ENCODE results near the gene PRSS36.
"Not testable (repeated sequence)": the region's sequence is repeated elsewhere in the genome, so short reads cannot be mapped to it uniquely, and the experiment has no call there.

Gene PRSS36

GRCh38 chr16:31141489-31142108 is 8.3 kb downstream of the PRSS36 start:
- no peak for DNase-seq (ENCODE audit: low spot score)

DNA sequence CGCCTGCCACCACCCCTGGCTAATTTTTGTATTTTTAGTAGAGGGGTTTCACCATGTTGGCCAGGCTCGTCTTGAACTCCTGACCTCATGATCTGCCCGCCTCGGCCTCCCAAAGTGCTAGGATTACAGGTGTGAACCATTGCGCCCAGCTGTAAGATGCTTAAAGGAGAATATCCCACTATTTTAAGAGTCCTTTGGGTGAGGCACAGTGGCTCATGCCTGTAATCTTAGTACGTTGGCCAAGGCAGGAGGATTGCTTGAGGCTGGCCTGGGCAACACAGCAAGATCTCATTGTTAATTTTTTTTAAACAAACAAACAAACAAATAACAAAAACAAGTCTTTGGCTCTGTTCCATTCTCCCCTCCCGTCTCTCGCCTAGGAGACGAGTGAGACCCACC is 8.8 kb downstream of the PRSS36 start:
- not testable (repeated sequence) for DNase-seq (ENCODE audit: low spot score)

DNA sequence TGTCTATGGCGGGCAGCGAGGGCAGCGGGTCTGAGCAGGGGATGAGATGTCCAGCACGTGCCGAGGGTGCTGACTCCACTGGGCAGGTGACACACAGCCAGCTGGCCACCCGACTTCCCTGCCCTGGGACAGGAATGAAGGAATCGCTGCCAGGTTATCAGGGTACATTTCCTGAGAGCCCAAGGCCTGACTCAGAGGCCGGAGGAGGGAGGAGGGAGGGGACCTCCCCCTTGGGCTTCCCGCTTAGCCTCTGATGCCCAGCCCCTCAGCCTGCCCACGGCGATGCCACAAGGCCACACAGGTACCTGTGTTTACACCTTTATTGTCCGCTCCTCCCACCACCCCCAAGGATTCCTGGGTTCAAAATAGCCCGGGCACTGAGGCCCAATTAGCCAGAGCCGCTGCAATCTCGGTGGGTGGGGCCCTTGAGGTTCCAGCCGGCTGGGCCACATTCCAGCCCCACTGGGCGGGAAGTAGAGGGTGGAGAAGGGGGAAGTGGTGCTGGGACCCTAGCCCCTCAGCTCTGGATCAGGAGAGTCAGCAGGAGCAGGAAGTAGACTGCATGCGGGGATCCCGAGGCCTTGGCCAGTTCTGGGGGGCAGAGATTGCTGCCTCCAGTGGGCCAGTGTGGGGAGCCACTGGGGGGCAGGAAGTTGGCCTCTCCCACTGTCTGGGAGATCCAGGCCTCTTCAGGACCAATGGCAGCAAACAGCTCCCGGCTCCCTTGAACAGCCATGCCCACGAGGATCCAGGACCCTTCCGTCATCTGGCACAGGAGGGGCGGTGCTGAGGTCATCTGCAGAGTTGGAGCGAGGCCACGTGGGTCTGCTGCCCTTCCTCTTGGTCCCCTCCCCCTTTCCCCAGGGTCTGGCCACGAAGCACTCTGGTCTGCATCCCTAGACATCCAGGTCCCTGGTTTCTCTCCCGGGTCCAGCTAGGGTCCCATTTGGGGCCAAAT is 11.0 kb downstream of the PRSS36 start:
- DNase-seq (ENCODE audit: low spot score): peak; percentile 80

GRCh38 chr16:31136822-31137499 is 12.9 kb downstream of the PRSS36 start:
- not testable (repeated sequence) for DNase-seq (ENCODE audit: low spot score)

DNA sequence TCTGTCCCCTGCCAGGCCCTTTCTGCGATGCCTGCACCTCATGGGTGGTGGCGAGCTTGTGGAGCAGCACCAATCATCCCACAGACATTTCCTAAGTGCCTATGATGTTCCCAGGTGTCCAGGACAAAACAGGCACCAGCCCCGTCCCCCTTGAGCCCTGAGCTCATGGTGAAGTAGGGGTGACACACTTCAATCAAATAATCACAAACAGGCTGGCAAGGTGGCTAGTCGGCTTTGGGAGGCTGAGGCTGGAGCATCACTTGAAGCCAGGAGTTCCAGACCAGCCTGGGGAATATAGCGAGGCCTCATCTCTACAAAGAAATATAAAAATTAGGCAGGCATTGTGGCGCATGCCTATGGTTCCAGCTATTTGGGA is 13.6 kb downstream of the PRSS36 start:
- no peak for DNase-seq (ENCODE audit: low spot score)

GRCh38 chr16:31135535-31136286 is 14.2 kb downstream of the PRSS36 start, which contains the start of gene PRSS8:
Gene PRSS8, minus strand, starts transcription at chr16:31135727. Its CDS starts 229 bp downstream, at chr16:31135498.
- no peak for DNase-seq (ENCODE audit: low spot score)

- DNase-seq (ENCODE audit: low spot score): no peak
Measured at GRCh38 chr16:31134625-31135534, 15.0 kb downstream of the PRSS36 start.

GRCh38 chr16:31134091-31134571 is 15.7 kb downstream of the PRSS36 start:
- DNase-seq (ENCODE audit: low spot score): no peak

DNA sequence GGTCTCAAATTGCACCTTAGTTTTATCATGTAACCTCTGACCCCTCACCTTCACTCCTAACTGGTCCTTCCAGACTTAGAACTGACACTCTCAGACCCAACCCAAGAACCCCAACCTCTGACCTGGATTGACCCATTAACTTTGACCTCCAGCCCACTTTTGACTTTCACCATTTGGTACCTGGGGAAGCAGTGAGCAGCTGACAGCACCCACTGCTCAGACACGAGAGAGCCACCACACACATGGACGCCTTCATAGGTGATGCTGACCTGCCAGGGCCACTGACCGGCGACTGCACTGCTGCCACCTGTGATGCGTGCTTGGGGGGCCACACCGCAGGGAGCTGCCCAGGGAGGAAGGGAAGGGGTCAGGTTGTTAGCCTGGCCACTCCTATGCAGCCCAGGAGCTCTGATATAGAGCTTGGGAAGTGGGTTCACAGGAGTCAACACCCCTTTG is 16.8 kb downstream of the PRSS36 start:
- DNase-seq (ENCODE audit: low spot score): no peak

GRCh38 chr16:31132303-31132979 is 17.4 kb downstream of the PRSS36 start:
- DNase-seq (ENCODE audit: low spot score): no peak

DNA sequence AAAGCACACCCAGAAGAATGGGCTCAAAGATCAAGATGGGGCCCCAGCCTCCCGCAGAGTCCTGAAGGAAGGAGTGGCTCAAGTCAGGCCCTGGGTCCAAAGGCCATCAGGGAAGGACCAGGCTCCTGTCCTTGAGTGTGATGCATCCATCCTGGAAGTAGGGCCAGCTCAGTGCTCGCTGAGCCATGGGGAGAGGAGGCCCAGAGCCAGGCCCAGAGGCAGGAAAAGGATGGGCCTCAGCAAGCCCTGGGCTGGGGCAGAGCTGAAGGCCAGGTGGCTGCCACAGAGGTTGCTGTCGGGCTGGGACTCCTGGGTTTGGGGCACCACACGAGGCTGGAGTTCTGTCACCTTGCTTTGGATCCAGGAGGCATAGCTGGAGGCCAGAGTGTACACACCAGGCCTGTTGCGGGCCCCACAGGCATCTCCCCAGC is 18.0 kb downstream of the PRSS36 start:
- DNase-seq (ENCODE audit: low spot score): no peak

DNA sequence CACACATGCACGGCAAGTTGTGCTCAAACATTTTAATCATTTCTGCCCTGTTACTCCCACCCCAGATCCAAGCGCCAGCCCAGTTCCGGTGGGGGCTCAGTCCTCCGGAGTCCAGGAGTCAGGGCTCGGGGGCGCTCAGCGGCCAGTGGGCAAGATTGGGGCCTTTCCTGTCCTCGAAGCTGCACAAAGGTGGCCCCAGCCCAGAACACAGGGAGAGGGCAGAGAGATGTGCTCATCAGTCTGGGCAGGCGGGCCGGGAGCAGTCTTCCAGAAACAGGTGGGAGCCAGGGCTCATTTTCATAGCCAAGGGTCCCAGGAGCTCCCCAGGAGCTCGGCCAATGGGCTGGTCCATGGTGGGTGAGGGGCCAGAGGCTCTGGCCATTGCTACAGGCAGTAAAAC is 18.4 kb downstream of the PRSS36 start:
- DNase-seq (ENCODE audit: low spot score): no peak

DNA sequence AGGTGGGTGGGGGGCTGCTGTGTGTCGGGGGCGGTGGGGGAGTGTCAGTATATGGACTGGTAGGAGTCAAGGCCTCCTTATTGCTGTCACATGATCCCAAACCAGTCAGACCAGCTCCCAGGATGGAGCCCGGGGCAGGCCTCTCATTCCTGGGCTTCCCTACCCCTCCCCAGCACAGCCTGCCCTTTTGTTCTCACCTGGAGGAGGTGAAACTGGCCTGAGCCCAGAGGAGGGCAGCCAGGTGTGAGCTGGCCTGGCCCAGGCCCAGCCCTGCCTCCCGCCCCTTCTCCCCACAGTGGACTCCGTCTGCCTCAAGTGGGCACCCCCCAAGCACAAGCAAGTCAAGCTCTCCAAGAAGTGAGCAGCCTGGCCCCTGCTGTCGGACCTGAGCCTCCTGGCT is 19.0 kb downstream of the PRSS36 start:
- peak; percentile 35 for DNase-seq (ENCODE audit: low spot score)

DNA sequence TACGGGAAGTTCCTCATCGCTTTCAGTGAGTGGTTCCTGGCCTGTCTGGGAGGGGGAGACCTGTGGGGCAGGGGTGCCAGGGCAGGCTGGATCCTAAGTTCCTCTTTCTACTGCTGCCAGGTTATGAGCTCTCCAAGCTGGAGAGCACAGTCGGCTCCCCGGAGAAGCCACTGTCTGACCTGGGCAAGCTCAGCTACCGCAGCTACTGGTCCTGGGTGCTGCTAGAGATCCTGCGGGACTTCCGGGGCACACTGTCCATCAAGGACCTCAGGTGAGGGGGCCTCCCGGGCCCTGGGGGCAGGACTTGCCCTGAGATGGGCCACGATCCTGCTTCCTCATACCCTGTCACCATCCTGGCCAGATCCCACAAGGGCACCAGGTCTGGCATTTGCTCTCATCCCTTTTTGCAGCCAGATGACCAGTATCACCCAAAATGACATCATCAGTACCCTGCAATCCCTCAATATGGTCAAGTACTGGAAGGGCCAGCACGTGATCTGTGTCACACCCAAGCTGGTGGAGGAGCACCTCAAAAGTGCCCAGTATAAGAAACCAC is 19.5 kb downstream of the PRSS36 start:
- no peak for DNase-seq (ENCODE audit: low spot score)

DNA sequence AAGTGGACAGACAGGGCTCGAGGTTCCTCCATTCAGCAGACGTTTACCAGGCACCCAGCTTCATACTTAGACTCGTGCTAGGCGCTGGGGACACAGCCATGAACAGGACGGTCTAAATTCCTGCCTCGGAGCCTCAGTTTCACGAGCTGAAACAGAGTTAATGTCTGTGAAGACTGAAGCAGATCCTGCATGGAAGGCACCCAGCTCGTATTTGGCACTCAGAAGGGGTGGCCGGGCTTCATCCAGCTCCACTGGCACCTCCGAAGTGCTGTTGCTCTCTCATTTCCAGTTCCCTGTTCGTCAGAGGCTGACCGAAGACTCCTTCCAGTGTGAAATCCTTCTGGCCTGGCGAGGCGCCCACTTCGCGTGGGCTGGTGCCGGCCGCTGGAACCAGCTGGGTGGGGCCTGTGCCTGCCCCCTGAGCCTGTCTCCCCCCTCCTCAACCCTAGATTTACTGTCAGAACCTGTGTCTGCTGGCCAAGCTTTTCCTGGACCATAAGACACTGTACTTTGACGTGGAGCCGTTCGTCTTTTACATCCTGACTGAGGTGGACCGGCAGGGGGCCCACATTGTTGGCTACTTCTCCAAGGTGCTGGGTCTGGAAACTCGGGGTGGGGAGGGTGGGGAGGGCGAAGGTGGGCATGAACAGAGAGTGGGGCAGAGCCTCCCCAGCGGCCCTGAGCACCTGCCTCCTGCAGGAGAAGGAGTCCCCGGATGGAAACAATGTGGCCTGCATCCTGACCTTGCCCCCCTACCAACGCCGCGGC is 20.1 kb downstream of the PRSS36 start:
- DNase-seq (ENCODE audit: low spot score): no peak

GRCh38 chr16:31128711-31129567 is 20.9 kb downstream of the PRSS36 start:
- DNase-seq (ENCODE audit: low spot score): no peak

DNA sequence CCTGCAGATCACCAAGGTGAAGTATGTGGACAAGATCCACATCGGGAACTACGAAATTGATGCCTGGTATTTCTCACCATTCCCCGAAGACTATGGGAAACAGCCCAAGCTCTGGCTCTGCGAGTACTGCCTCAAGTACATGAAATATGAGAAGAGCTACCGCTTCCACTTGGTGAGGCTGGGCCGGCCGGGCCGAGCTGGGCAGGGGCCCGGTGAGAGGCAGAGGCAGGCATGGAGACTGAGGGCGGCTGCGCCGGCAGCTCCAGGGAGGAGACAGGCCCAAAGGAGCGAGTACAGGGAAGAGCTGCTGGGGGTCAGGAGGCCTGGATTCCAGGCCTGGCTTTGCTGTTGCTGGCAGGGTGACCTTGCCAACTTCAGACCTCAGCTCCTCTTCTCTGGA is 22.7 kb downstream of the PRSS36 start:
- no peak for DNase-seq (ENCODE audit: low spot score)

- no peak for DNase-seq (ENCODE audit: low spot score)
Measured at GRCh38 chr16:31125844-31126243, 24.0 kb downstream of the PRSS36 start.

Data from LoVo (cell line).